ENCODE measurements around the gene HNF4A. TPM values are rescaled to one million over a fixed set of nuclear protein-coding genes. Genes with fewer than 3 reads are reported as not detected.
A peak's percentile ranks its signal among the peaks of the same experiment; 100 is the strongest.

HNF4A gene
- 100 to 1,000 TPM; 173 to 471 (median 252) TPM for total RNA-seq

GRCh38 chr20:44355498-44356352 lies at the start of gene HNF4A:
Gene HNF4A, plus strand, starts transcription at chr20:44355699. Its CDS starts 106 bp downstream, at chr20:44355805.
- peak; percentile 84 for DNase-seq
- intact Hi-C loops (cut with DNase I; ENCODE audit: low total_unique reads) = no loop called here

DNA sequence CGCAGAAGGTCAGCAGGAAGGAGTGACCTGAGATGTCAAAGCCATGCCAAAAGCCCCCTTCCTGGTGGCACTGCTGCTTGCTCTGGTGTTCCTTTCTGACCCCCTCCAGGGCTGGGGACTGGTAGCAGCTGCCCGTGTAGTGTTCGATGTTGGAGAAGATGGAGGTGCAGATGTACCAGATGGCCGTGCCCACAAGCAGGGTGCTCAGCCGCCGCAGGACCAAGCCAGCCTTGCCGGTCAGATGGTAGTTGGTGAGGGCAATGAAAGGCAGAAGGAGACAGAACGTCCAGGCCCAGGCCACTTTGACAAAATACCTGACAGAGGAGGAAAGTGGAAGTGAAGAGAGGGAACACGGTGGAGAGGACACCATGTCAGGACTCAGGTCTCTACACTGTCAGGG lies 48.6 kb upstream of the HNF4A start:
- in situ Hi-C loops (cut with MboI; ENCODE audit: low pct_ligation_motif_present in 1 of 4, low pct_unique_long_range_greater_than_20kb in 1 of 4, low sequenced_read_pairs in 3 of 4) (loop anchor here in 3 of 4 donors (5.0 to 25.0 kb wide), 3 partner anchors 82 to 195 kb away; no protein-coding TSS in a partner anchor), intact Hi-C loops (cut with DNase I; ENCODE audit: low total_unique reads) (no loop called here)
- Histone ChIP-seq H3K27me3 (no peaks in the 10 kb centered on the region), H3K4me1 (peaks cover 0 to 33% (median 25%) of the 10 kb centered on the region in 4 donors), H3K9me3 (no peaks in the 10 kb centered on the region), H3K27ac (no peak overlapping the region), H3K36me3 (no peaks in the 10 kb centered on the region), H3K4me3 (no peak overlapping the region)
- no peak for TF ChIP-seq EP300 (IDR thresholded peaks at IDR 0.05; ENCODE audit: low read depth)
- TF ChIP-seq, protein P1, sequence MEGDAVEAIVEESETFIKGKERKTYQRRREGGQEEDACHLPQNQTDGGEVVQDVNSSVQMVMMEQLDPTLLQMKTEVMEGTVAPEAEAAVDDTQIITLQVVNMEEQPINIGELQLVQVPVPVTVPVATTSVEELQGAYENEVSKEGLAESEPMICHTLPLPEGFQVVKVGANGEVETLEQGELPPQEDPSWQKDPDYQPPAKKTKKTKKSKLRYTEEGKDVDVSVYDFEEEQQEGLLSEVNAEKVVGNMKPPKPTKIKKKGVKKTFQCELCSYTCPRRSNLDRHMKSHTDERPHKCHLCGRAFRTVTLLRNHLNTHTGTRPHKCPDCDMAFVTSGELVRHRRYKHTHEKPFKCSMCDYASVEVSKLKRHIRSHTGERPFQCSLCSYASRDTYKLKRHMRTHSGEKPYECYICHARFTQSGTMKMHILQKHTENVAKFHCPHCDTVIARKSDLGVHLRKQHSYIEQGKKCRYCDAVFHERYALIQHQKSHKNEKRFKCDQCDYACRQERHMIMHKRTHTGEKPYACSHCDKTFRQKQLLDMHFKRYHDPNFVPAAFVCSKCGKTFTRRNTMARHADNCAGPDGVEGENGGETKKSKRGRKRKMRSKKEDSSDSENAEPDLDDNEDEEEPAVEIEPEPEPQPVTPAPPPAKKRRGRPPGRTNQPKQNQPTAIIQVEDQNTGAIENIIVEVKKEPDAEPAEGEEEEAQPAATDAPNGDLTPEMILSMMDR (IDR thresholded peaks at IDR 0.05) = no peak
- no peak for TF ChIP-seq POLR2AphosphoS5 (IDR thresholded peaks at IDR 0.05)
- TF ChIP-seq POLR2A (IDR thresholded peaks at IDR 0.05) = no peak
- 90 to 100% methylated on average over 1 to 9 of the region's 9 CpGs for WGBS, 2 donors (ENCODE audit: low coverage in 1 of 2)
- DNase-seq = no peak

More at GRCh38 chr20:44355498-44356352, at the start of gene HNF4A:
- in situ Hi-C loops (cut with MboI; ENCODE audit: low pct_ligation_motif_present in 1 of 4, low pct_unique_long_range_greater_than_20kb in 1 of 4, low sequenced_read_pairs in 3 of 4) = no loop called here
- H3K4me1 ChIP-seq = peaks cover 4 to 49% (median 20%) of the 10 kb centered on the region in 4 donors
- H3K36me3 ChIP-seq = no peaks in the 10 kb centered on the region
- H3K27me3 ChIP-seq = no peaks in the 10 kb centered on the region
- H3K4me3 ChIP-seq = peak within 1 kb of the TSS; percentile 25 to 66 (median 54)
- H3K27ac ChIP-seq = peak within 1 kb of the TSS; percentile 88 to 95 (median 92)
- WGBS, 2 donors (ENCODE audit: low coverage in 1 of 2) = 23 to 61% methylated on average over 4 to 38 of the region's 40 CpGs
- peak; percentile 13 for TF ChIP-seq EP300 (IDR thresholded peaks at IDR 0.05; ENCODE audit: low read depth)
- TF ChIP-seq, protein P1 (IDR thresholded peaks at IDR 0.05) = peak in 1 of 5 experiments; percentile 11
- TF ChIP-seq POLR2A (IDR thresholded peaks at IDR 0.05) = peak; percentile 96
- TF ChIP-seq POLR2AphosphoS5 (IDR thresholded peaks at IDR 0.05) = peak; percentile 70 to 95 (median 94)
- H3K9me3 ChIP-seq = no peaks in the 10 kb centered on the region

DNA sequence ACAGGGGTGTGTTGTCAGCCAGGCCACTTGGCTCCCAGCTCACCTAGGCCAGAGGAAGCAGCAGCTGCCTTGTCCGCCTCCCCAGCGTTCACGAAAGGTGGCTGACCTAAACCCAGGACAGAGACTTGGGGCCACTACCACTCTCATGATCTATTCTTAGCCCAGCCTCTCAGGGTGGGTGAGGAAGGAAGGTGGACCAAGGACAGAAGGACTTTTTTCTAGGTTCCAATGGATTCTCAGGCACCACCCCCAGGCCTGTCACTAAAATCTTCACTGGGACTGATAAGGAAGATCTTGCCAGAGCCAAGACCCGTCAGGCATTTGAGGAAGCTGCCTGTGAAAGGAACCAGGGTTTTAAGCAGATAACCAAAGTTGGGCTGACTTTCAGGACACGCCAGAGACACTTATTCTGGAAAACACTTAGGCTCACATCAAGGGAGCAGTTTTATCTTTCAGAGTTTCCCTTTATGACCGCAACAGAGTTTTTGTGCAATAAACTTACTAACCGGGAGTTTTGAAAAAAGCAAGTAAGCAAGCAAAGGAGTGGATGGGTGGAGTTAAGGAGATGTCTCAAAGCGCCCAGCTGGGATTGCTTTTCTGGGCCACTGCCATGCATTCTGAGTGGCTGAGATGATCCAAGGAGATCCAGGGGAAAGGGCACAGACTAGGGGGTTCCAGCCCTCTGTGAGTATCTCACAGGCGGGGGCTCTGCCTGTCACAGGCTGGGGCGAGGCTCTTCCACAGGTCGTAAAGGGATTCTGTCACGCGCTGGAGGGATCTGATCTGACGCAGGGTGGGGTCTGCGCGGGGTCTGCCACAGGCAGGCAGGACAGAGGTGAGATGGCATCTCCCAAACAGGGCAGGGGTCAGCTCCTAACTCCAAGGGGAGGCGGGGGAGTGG lies 45.5 kb upstream of the HNF4A start:
- DNase-seq = peak; percentile 60
- in situ Hi-C loops (cut with MboI; ENCODE audit: low pct_ligation_motif_present in 1 of 4, low pct_unique_long_range_greater_than_20kb in 1 of 4, low sequenced_read_pairs in 3 of 4) (loop anchor here (5.0 to 25.0 kb wide), 4 partner anchors 85 to 198 kb away; partner anchors contain the start of gene OSER1 (in 2 of the 4)), intact Hi-C loops (cut with DNase I; ENCODE audit: low total_unique reads) (no loop called here)
- 0 to 16% methylated on average over 1 to 17 of the region's 17 CpGs for WGBS, 2 donors (ENCODE audit: low coverage in 1 of 2)
- no peak for TF ChIP-seq POLR2A (IDR thresholded peaks at IDR 0.05)
- no peak for TF ChIP-seq EP300 (IDR thresholded peaks at IDR 0.05; ENCODE audit: low read depth)
- TF ChIP-seq, protein P1 (IDR thresholded peaks at IDR 0.05) = no peak
- TF ChIP-seq POLR2AphosphoS5 (IDR thresholded peaks at IDR 0.05) = no peak
- Histone ChIP-seq H3K27me3 (no peaks in the 10 kb centered on the region), H3K36me3 (no peaks in the 10 kb centered on the region), H3K4me1 (peaks cover 0 to 21% (median 16%) of the 10 kb centered on the region in 4 donors), H3K4me3 (peak overlapping the region; percentile 58 to 77 (median 64)), H3K9me3 (no peaks in the 10 kb centered on the region), H3K27ac (peak overlapping the region; percentile 64 to 88 (median 84))
